HT1080 (cell line): ENCODE data around the gene HSPB2. TPM values are rescaled to one million over a fixed set of nuclear protein-coding genes. Genes with fewer than 3 reads are reported as not detected.
"Not testable (repeated sequence)": the region's sequence is repeated elsewhere in the genome, so short reads cannot be mapped to it uniquely, and the experiment has no call there.

ENCODE experiments used
- DNase-seq: peaks from one replicate; pipeline ENCODE4 v3.0.0-alpha.2; 2015; ENCODE audit warnings: low read depth
- polyA plus RNA-seq, 2 experiments: library from polyadenylated mRNA; depleted of rRNA; stranded (reverse); fragments of >200 nt; gene quantifications; 2 replicates each; pipeline ENCODE4 v1.2.3, GENCODE V29; 2015
- total RNA-seq: library from RNA; depleted of rRNA; stranded (reverse); fragments of >200 nt; shearing (Covaris generic); gene quantifications from 2 replicates; pipeline ENCODE4 v1.2.3, GENCODE V29; 2014; rRNA removed

The HSPB2 gene, protein sequence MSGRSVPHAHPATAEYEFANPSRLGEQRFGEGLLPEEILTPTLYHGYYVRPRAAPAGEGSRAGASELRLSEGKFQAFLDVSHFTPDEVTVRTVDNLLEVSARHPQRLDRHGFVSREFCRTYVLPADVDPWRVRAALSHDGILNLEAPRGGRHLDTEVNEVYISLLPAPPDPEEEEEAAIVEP
- not detected in 2 replicates for total RNA-seq
- not detected in 2 replicates for polyA plus RNA-seq (2015; cell fraction: cytosol; rRNA removed)
- polyA plus RNA-seq (2015; cell fraction: nucleus; rRNA removed), result not detected in 2 replicates

DNA sequence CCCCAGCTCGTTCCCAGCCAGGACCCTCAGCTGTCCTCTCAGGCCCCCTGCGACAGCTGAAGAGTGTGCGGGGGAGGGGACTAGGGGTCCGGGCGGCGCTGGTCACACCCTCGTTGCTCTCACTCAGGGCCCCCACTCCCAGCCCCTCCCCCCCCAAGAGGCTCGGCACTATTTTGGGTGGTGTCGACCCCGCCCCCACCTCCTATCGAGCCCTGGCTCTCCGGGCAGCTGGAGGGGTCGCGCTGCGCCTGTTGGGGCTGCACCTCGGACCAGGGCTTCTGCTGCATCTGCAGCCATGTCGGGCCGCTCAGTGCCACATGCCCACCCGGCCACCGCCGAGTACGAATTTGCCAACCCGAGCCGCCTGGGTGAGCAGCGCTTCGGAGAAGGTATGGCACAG is at the start of gene HSPB2:
HSPB2 (plus strand) TSS at position 200 of the 400 bp plus-strand sequence; CDS start at position 296, 96 bp downstream.
- no peak for DNase-seq

DNA sequence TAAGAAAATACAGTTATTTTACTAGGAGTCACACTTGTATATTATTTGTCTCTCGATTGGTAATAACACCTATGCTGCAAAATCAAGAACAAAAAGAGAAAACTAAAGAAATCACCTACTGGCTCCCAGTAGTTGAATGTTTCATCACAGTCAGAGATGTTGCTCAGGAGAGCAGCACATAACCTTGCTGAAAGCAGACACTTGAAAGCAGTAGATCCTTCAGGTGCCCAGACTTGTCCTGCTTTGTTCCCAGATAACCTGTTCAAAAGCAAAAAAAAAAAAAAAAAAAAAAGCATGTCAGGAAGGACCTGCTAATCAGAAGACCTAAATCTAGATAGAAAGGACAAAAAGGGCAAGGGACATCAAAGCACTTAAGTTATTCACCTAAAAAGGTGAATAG is 42.4 kb upstream of the HSPB2 start:
- DNase-seq, result no peak

DNA sequence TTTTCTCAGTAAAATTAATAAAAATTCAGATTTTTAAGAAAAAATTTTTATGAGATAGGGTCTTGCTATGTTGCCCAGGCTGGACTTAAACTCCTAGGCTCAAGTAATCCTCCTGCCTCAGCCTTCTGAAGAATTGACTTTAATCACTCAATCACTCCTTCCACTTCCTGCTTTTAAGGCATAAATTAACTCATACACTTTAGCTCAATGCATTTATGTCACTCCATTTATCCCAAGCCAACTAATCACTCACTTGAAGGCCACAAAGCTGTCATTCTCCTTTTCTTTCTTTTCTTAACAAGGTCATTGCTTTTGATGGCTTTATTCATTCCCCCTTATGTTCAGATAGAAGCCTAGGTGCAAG is 42.0 kb upstream of the HSPB2 start:
- no peak for DNase-seq

DNA sequence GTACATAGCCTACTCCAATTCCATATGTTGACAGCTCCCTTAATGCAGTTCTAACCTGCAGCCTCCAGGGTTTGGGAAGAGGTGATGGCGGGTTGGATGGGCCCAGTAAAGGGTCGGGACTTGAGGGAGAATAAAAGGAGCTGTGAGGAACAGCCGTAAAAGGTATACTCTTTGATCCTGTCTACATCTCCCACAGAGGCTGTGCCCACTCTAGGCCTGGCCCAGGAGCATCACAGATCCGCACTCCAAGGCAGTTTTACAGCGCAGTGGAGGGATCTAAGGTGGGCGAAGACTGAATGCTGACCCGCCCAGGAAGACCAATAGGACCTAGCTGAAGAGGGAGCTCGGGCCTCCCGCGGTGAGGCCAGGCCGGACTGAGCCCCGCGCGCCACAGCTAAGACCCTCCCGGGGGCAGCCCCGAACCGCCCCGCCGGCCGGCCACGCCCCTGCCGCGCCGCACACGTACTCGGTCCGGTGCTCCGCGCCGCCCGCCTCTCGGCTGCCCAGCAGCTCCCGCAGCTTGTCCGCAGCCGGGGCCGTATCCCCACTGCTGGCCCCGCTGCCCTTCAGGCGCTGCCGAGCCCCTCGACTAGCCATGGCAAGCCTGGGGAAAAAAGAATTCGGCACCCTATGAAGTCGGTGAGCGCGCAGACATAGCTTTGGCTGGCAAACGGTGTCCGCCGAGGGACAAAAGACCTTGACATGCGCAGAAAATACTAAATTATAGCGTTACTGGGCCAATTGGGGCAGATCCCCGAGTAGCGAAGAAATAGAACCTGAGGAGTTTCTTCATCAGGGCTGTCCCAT is 41.4 kb upstream of the HSPB2 start, which contains the start of gene ALG9:
ALG9 (minus strand) TSS at position 696 of the 807 bp plus-strand sequence; CDS start at position 597, 99 bp downstream.
- peak; percentile 74 for DNase-seq

DNA sequence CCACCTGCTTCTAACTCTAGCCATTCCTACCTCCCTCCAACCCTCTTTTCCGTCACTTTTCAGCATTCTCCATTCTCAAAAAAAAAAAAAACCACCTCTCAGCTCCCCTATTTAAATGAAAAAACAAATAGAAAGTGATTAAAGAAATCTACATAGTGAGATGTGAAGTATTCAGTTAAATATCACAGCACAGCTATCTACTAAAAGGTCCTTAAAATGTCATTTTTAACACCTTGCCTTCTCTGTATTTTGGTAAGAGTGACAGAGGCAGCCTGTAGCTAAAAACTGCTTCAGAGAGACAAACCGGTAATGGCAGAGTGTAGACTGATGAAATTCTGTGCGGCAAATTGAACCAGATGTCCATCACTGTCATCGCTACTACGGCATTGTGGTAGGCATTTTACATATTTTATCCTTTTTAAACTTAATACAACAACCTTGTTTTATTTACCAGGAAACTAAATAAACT is 40.8 kb upstream of the HSPB2 start:
- no peak for DNase-seq

DNA sequence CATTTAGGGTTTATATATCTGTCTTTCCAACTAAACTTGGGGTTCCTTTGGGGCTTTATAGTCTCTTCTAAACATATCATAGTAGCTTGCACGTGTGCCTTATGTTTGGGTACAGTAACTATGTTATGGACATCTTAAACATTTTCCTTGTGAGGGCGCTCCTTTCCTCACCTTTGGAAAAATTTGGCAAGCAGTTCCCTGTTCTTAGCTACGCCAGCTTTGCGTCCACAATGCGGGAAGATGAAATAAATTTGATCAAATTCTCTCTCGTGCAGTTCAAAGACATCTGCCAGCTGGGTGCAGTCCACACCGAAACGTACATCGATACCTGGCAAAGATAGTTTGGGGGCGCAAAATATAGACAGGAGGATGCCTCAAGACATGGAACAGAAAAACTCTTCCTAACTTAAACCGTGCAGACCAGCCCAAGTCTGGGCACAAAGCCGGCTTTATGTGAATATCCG is 34.1 kb upstream of the HSPB2 start:
- DNase-seq, result no peak

DNA sequence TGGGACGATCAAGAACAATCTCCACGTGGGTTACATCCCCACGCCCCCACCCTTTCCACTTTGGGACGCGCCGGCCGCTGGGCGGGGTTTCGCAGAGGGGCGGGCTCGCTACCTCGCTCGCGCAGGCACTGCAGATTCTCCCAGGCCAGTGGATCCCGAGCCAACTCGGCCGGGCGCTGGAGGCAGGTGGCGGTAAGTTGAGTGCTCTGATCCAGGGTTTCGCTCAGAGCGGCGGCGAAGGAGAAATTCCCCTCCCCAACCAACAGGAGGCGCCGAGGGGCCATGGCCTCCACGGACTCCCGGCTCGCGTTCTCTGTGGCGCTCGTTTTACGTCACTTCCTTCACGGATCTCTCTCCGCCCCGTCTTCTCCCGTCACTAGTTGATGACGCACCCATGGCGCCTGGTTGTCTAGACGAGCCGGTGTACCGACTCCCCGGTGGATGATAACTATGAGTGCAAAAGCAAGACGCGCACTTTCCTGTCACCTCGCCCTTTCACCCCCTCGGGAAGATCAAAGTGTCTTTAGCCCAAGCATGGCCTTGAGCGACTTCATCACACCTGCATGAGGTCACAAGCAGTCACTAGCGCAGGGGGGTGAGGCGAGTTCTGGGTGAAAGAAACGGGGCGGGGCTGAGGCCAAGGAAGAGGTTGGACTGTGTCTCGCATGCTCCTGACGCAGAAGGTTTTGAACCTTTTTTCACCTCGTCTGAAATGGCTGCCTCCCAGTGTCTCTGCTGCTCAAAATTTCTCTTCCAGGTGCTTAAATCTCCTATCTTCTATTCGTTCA is 33.5 kb upstream of the HSPB2 start, which contains the start of the genes CFAP68 and FDXACB1:
CFAP68 (plus strand) TSS at position 693 of the 788 bp plus-strand sequence; CDS start at position 713, 20 bp downstream.
FDXACB1 (minus strand) TSS at position 317 of the 788 bp plus-strand sequence; CDS start at position 284, 33 bp downstream.
- DNase-seq, result peak; percentile 98

DNA sequence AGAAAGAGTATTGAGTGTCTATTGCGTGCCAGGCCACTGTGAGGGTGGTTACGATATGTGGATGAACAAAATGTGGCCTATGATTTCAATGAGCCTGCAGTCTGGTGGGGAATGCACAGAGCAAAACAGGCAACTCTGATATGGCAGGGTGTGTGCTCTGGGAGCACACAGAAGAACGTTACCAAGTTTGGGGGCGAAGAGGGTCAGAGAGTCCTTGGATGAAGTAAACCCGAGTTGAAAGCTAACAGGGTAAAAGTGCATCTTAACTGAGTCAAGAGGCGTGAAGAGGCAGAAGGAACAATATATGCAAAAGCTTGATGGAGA is 32.9 kb upstream of the HSPB2 start:
- DNase-seq, result no peak

DNA sequence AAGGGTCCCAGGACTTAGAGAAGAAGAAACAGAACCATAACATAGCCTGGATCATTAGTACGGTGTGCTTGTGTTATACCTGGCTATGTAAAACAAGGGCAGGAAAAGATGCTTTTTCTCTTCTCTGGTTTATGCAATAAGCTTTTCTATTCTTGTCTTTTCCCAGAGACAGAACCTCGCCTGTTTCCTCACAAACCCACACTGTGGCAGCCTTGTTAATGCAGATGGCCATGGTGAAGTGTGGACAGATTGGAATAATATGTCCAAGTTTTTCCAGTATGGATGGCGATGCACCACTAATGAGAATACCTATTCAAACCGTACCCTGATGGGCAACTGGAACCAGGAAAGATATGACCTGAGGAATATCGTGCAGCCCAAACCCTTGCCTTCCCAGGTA is 30.3 kb upstream of the HSPB2 start:
- DNase-seq, result no peak

DNA sequence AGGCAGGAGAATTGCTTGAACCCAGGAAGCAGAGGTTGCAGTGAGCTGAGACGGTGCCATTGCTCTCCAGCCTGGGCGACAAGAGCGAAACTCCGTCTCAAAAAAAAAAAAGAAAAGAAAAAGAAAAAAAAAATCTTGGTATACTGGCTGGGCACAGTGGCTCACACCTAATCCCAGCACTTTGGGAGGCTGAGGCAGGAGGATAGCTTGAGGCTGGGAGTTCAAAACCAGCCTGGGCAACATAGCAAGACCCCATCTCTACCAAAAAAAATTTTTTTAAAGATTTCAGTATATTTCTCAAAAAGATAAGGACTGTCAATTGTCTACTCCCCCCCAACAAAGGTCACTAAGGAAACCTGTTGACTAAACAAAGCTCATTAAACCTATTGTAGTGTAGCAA is 27.5 kb upstream of the HSPB2 start:
- not testable (repeated sequence) for DNase-seq

DNA sequence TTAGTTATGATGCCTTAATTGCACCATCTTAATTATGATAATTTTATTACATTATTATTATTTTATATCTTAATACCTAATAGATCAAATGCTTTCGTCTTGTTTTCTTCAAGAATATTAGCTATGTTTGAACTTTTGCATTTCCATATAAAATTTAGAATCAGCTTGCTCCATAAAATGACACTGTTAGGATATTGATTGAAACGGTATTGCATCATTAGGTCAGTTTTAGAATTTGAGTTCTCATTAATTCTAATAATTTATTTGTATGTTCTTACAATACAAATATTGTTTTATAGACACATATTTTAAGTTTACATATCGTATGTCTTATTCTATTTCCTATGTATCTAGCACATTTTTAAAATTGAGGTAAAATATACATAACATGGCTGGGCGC is 26.5 kb upstream of the HSPB2 start:
- DNase-seq, result no peak

DNA sequence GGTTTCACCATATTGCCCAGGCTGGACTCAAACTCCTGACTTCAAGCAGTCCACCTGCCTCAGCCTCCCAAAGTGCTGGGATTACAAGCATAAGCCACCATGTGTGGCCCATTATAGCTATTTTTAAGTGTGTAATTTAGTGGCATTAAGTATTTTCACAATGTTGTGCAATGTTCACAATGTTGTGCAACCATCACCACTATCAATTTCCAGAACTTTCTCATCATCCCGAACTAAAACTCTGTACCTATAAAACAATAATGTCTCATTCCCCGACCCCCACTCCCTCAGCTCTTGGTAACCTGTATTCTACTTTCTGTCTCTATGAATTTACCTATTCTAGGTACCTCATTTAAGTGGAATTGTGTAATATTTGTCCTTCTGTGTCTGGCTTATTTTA is 25.7 kb upstream of the HSPB2 start:
- DNase-seq, result no peak

DNA sequence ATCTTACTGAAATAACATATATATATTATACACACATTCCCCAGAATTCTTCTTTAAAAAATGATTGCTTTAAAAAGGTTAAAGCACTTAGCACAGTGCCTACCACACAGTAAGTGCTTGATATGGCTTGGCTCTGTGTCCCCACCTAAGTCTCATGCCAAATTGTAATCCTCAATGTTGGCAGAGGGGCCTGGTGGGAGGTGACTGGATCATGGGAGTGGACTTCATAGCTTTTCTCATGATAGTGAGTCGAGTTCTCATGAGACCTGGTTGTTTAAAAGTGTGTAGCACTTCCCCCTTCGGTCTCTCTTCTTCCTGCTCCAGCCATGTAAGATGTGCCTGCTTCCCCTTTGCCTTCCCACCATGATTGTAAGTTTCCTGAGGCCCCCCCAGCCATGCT is 7.1 kb upstream of the HSPB2 start:
- no peak for DNase-seq

DNA sequence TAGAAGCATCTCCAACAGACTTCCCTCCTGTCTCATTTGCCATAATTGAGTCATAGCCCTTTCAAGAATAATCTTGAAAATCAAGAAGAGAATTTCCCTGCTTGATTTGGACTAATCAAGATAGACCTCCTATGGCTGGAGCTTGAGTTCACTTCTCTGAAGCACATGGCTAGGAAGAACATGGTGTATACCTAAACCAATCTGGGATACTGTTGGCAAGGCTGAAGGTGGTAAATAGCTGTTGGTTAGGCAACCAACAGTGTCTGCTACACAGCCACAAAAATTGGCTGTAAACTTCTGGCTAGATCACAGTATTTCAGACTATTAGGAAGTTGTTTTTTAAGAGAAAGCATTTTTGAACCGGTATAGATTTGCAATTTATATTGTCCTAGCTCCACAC is 5.9 kb upstream of the HSPB2 start:
- DNase-seq, result no peak

DNA sequence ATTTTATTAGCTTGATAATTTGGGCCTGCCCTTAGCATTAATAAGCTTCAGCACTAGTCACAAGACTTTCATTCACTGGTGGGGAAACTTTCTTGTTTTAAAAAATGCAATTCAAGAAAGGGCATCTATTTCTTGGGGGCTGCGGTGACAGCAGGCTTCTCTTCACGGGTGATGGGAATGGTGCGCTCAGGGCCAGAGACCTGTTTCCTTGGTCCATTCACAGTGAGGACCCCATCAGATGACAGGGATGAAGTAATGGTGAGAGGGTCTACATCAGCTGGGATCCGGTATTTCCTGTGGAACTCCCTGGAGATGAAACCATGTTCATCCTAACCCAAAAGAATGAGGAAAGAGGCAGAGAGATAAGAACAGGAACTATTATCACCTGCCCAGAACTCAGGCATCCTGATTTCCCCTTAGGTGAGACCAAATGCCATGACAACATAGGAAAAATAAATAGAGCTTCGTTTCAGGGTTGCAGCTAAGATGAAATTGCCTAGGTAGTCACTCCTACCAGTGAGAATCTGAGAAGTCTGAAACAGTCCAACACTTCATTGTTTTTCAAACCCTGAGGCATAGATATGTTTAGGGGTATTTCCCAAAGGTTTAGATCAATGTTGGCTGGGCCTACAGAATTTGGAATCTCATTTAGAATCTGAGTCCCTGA is 3.8 kb upstream of the HSPB2 start:
- DNase-seq, result no peak

DNA sequence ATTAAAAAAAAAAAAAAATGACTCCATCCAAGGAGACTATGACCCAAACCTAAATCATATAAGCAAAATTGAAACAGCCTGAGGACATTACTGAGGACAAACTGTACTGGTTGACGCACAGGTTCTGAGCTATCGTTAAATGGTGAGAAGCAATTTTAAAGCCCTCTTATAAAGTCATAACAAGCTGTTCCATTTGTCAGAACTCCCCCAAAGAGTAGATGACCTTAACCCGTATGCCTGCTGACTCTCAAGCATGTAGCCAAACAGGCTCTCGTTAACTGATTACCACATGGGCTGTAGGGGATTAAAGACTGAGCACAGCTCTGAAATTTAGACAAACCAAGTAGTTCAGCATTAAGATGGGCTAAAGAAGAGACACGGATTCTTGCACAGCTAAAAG is 3.2 kb upstream of the HSPB2 start:
- DNase-seq, result no peak

DNA sequence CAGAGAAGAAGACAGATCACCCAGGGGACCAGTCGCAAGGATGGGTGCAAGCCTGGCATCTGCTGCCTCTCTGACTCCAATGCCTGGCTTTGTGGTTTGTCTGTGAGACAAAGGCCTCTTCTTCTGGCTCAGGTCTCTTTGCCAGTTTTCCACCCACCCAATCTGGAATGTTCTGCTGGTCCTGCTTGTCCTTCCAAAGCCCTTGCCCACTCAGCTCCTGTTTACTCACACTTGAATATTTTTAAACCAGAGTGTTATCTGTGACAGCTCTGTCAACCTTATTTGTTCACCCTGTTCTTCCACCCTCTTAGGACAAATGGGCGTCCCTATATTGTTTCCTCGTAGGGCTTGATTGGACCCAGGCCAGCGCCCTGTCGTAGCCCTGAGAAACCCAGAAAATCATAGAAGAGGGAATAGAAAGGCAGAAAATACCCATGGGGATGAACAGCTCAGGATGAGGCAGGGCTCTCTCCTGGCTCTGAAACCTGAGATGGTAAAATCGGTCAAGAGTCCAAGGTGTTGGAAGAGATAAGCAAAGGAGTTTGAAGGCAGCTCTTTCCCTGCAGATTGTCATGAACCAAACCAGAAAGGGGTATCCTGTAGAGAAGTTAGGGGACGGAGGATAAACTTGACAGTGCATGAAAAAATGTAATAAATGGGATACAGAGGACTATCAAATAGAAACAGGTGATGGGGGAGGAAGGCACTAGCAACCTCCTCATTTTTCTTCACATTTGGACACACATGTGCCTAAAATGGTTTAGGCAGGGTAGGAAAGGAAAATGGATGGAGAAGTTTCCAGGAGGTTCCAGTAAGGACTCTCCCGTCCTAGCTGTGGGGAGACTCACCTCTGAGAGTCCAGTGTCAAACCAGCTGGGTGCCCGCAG is 1.6 kb upstream of the HSPB2 start:
- DNase-seq, result no peak

DNA sequence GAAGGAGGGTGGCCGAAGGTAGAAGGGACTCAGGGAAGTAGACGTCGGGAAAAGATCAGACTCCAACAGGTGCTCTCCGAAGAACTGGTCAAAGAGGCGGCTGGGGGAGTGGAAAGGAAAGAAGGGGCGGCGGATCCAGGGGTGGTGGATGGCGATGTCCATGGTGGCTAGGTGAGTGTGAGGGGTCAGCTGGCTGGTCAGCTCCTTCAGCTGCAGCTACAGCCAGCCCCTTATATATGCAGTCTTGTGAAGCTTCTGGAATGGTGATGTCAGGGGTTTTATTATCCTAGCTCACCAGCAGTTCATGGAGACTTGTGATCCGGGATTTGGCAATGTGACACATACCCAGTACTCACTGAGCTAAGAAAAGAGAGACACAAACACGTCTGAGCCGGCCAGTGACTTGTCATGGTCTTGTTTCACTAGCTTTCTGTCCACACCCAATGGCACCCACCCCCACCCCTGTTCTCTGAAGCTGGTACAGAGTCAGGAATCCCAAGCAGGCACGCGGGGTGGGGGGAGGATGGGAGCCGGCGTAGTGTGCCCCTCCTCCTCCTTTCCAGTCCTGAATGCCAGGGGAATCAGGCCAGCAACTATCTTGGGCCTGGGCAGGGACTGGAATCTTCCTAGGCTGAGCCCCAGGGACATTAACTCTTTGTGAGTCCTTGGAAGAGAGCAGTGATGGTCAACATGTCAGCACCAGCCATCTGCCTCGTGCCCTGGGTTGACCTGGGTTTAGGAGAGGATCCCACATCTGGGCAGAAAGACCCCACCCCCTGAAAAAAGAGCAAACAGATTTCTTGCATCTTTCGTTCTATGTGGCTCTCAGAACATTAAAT is 752 bp upstream of the HSPB2 start, which contains the start of gene CRYAB:
CRYAB (minus strand) TSS at position 208 of the 839 bp plus-strand sequence; CDS start at position 162, 46 bp downstream.
- peak; percentile 36 for DNase-seq
